IgD-negative memory B cell (primary cell): ENCODE measurements around the gene HAGH. TPM values are rescaled to one million over a fixed set of nuclear protein-coding genes. Genes with fewer than 3 reads are reported as not detected.
A peak's percentile ranks its signal among the peaks of the same experiment; 100 is the strongest.

Experiments used
- H3K27ac Mint-ChIP-seq, 3 donors: one replicate each; pipeline ENCODE4 v1.8.0; 2020 to 2022; ENCODE audit warnings: mild to moderate bottlenecking in 3 of 3, mixed read lengths in 3 of 3, moderate library complexity in 1 of 3
- H3K27me3 Mint-ChIP-seq: one replicate; pipeline ENCODE4 v1.8.0; 2021; ENCODE audit warnings: mixed read lengths
- H3K36me3 Mint-ChIP-seq: one replicate; pipeline ENCODE4 v1.8.0; 2020; ENCODE audit warnings: mild to moderate bottlenecking, mixed read lengths
- H3K4me1 Mint-ChIP-seq, 3 donors: one replicate each; pipeline ENCODE4 v1.8.0; 2020 to 2022; ENCODE audit warnings: mixed read lengths in 3 of 3, mild to moderate bottlenecking in 1 of 3
- H3K4me3 Mint-ChIP-seq, 4 donors: one replicate each; pipeline ENCODE4 v1.8.0; 2020 to 2022; ENCODE audit warnings: mild to moderate bottlenecking in 4 of 4, mixed read lengths in 4 of 4, moderate library complexity in 3 of 4
- H3K9me3 Mint-ChIP-seq, 3 donors: one replicate each; pipeline ENCODE4 v1.8.0; 2020 to 2021; ENCODE audit warnings: mixed read lengths in 3 of 3, mild to moderate bottlenecking in 1 of 3
- polyA plus RNA-seq: library from polyadenylated mRNA; unstranded; fragments of 300-500 nt; fragmentation: Illumina TruSeq; gene quantifications from one replicate; pipeline ENCODE4 v1.2.3, GENCODE V29; 2021

HAGH gene
- polyA plus RNA-seq, 1 donor from 2014 or later: 31.6 TPM

- Mint-ChIP-seq H3K27me3 (peaks cover 6% of the 10 kb centered on the region), H3K36me3 (no peaks in the 10 kb centered on the region), H3K27ac (no peak overlapping the region), H3K4me1 (no peaks in the 10 kb centered on the region), H3K9me3 (no peaks in the 10 kb centered on the region), H3K4me3 (no peak overlapping the region)
Observed at GRCh38 chr16:1850981-1851380, 24.4 kb upstream of the HAGH start.

GRCh38 chr16:1846416-1846815 lies 19.8 kb upstream of the HAGH start:
- no peak overlapping the region for H3K27ac Mint-ChIP-seq
- H3K36me3 Mint-ChIP-seq: no peaks in the 10 kb centered on the region
- no peaks in the 10 kb centered on the region for H3K4me1 Mint-ChIP-seq
- no peak overlapping the region for H3K4me3 Mint-ChIP-seq
- peaks cover 7% of the 10 kb centered on the region for H3K27me3 Mint-ChIP-seq
- no peaks in the 10 kb centered on the region for H3K9me3 Mint-ChIP-seq

- Mint-ChIP-seq H3K4me3 (no peak overlapping the region), H3K9me3 (no peaks in the 10 kb centered on the region), H3K27me3 (peaks cover 7% of the 10 kb centered on the region), H3K36me3 (no peaks in the 10 kb centered on the region), H3K4me1 (no peaks in the 10 kb centered on the region), H3K27ac (no peak overlapping the region)
Observed at GRCh38 chr16:1845985-1846384, 19.4 kb upstream of the HAGH start.

- H3K27ac Mint-ChIP-seq: peak overlapping the region in 1 of 3 donors; percentile 23
- no peaks in the 10 kb centered on the region for H3K4me1 Mint-ChIP-seq
- H3K4me3 Mint-ChIP-seq: no peak overlapping the region
- H3K9me3 Mint-ChIP-seq: peaks cover 0 to 2% (median 0%) of the 10 kb centered on the region in 3 donors
- H3K36me3 Mint-ChIP-seq: peaks cover 3% of the 10 kb centered on the region
- H3K27me3 Mint-ChIP-seq: no peaks in the 10 kb centered on the region
Observed at GRCh38 chr16:1839554-1839953, 12.9 kb upstream of the HAGH start.

GRCh38 chr16:1834096-1834495 lies 7.5 kb upstream of the HAGH start:
- no peak overlapping the region for H3K27ac Mint-ChIP-seq
- H3K27me3 Mint-ChIP-seq: no peaks in the 10 kb centered on the region
- H3K4me3 Mint-ChIP-seq: no peak overlapping the region
- H3K9me3 Mint-ChIP-seq: no peaks in the 10 kb centered on the region
- H3K4me1 Mint-ChIP-seq: peaks cover 0 to 8% (median 5%) of the 10 kb centered on the region in 3 donors
- H3K36me3 Mint-ChIP-seq: peaks cover 4% of the 10 kb centered on the region

- no peaks in the 10 kb centered on the region for H3K27me3 Mint-ChIP-seq
- H3K9me3 Mint-ChIP-seq: no peaks in the 10 kb centered on the region
- H3K4me3 Mint-ChIP-seq: no peak overlapping the region
- H3K36me3 Mint-ChIP-seq: peaks cover 3% of the 10 kb centered on the region
- no peak overlapping the region for H3K27ac Mint-ChIP-seq
- peaks cover 0 to 16% (median 8%) of the 10 kb centered on the region in 3 donors for H3K4me1 Mint-ChIP-seq
Observed at GRCh38 chr16:1832838-1833454, 6.3 kb upstream of the HAGH start.

- Mint-ChIP-seq H3K9me3 (no peaks in the 10 kb centered on the region), H3K4me1 (peaks cover 8 to 21% (median 12%) of the 10 kb centered on the region in 3 donors), H3K36me3 (peaks cover 3% of the 10 kb centered on the region), H3K27me3 (no peaks in the 10 kb centered on the region), H3K27ac (peak overlapping the region in 1 of 3 donors; percentile 53), H3K4me3 (no peak overlapping the region)
Observed at GRCh38 chr16:1831186-1832075, 4.8 kb upstream of the HAGH start.

- Mint-ChIP-seq H3K4me3 (no peak overlapping the region), H3K27ac (peak overlapping the region in 1 of 3 donors; percentile 28), H3K27me3 (no peaks in the 10 kb centered on the region)
Observed at GRCh38 chr16:1830213-1830612, 3.6 kb upstream of the HAGH start.

GRCh38 chr16:1828645-1829410 lies 2.2 kb upstream of the HAGH start:
- H3K27ac Mint-ChIP-seq: peak overlapping the region in 1 of 3 donors; percentile 97

More at GRCh38 chr16:1830213-1830612, 3.6 kb upstream of the HAGH start:
- Mint-ChIP-seq H3K36me3 (peaks cover 2% of the 10 kb centered on the region), H3K9me3 (no peaks in the 10 kb centered on the region), H3K4me1 (peaks cover 8 to 27% (median 12%) of the 10 kb centered on the region in 3 donors)

GRCh38 chr16:1825864-1826690 lies 548 bp downstream of the HAGH start:
- peaks cover 12 to 34% (median 13%) of the 10 kb centered on the region in 3 donors for H3K4me1 Mint-ChIP-seq
- no peaks in the 10 kb centered on the region for H3K9me3 Mint-ChIP-seq
- H3K27ac Mint-ChIP-seq: peak overlapping the region; percentile 67 to 97 (median 97)
- no peaks in the 10 kb centered on the region for H3K36me3 Mint-ChIP-seq
- peak overlapping the region; percentile 77 to 96 (median 84) for H3K4me3 Mint-ChIP-seq
- no peaks in the 10 kb centered on the region for H3K27me3 Mint-ChIP-seq

More at GRCh38 chr16:1828645-1829410, 2.2 kb upstream of the HAGH start:
- Mint-ChIP-seq H3K9me3 (no peaks in the 10 kb centered on the region), H3K27me3 (no peaks in the 10 kb centered on the region), H3K4me3 (peak overlapping the region; percentile 34 to 96 (median 47)), H3K4me1 (peaks cover 11 to 32% (median 12%) of the 10 kb centered on the region in 3 donors), H3K36me3 (peaks cover 2% of the 10 kb centered on the region)

- H3K9me3 Mint-ChIP-seq: no peaks in the 10 kb centered on the region
- H3K4me3 Mint-ChIP-seq: peak overlapping the region; percentile 77 to 86 (median 84)
- no peaks in the 10 kb centered on the region for H3K27me3 Mint-ChIP-seq
- H3K27ac Mint-ChIP-seq: peak overlapping the region; percentile 23 to 91 (median 67)
- peaks cover 12 to 30% (median 14%) of the 10 kb centered on the region in 3 donors for H3K4me1 Mint-ChIP-seq
- no peaks in the 10 kb centered on the region for H3K36me3 Mint-ChIP-seq
Observed at GRCh38 chr16:1825381-1825863, 1.2 kb downstream of the HAGH start.

- no peaks in the 10 kb centered on the region for H3K9me3 Mint-ChIP-seq
- H3K27me3 Mint-ChIP-seq: no peaks in the 10 kb centered on the region
- peak overlapping the region in 1 of 3 donors; percentile 77 for H3K27ac Mint-ChIP-seq
- peak overlapping the region in 2 of 4 donors; percentile 22 to 86 for H3K4me3 Mint-ChIP-seq
- H3K36me3 Mint-ChIP-seq: no peaks in the 10 kb centered on the region
- peaks cover 7 to 23% (median 12%) of the 10 kb centered on the region in 3 donors for H3K4me1 Mint-ChIP-seq
Observed at GRCh38 chr16:1823821-1824220, 2.8 kb downstream of the HAGH start.

- H3K4me3 Mint-ChIP-seq: no peak overlapping the region
- no peaks in the 10 kb centered on the region for H3K9me3 Mint-ChIP-seq
- no peaks in the 10 kb centered on the region for H3K36me3 Mint-ChIP-seq
- H3K27me3 Mint-ChIP-seq: no peaks in the 10 kb centered on the region
- H3K27ac Mint-ChIP-seq: no peak overlapping the region
- H3K4me1 Mint-ChIP-seq: peaks cover 6 to 18% (median 12%) of the 10 kb centered on the region in 3 donors
Observed at GRCh38 chr16:1822801-1823200, 3.8 kb downstream of the HAGH start.
